B cell (primary cell): ENCODE data around the gene HMGCL. TPM values are rescaled to one million over a fixed set of nuclear protein-coding genes. Genes with fewer than 3 reads are reported as not detected.

Source experiments
- ATAC-seq: fragments of 200-7000 bp; cut with Tn5 transposase; one replicate; pipeline ENCODE4 v1.10.0; 2021; ENCODE audit warnings: low read depth, mild to moderate bottlenecking, moderate number of reproducible peaks, moderate library complexity
- CTCF ChIA-PET: fragments of 350-600 bp; sonication (Branson Sonifier 250); formaldehyde crosslinking; loops from one replicate; lab custom pipeline; 2021; ENCODE audit warnings: antibody characterized with exemption, inconsistent platforms; lab: Charles Lee
- POLR2A ChIA-PET: fragments of 350-600 bp; sonication (Branson Sonifier 250); formaldehyde crosslinking; loops from one replicate; lab custom pipeline; 2021; ENCODE audit warnings: antibody characterized with exemption; lab: Charles Lee
- DNase-seq: peaks from one replicate; pipeline ENCODE4 v3.0.0; 2013
- H2AFZ ChIP-seq: 2 replicates; pipeline ENCODE4 v1.6.1; 2012; ENCODE audit warnings: mild to moderate bottlenecking, low read depth, low read length; ENCODE audit not compliant: insufficient read depth, poor library complexity, severe bottlenecking
- H3K27ac ChIP-seq, 2 donors: 1 replicate in 1 of 2; 2 replicates in 1 of 2; pipeline ENCODE4 v1.5.1; 2012 to 2013; ENCODE audit warnings: low read length in 2 of 2, mild to moderate bottlenecking in 2 of 2, moderate library complexity in 1 of 2
- H3K27me3 ChIP-seq, 4 experiments: fragments of 200-600 bp in 1 of 4; sonication (generic) in 1 of 4; replicated peaks in 1 of 4; 1 replicate in 2 of 4; 2 replicates in 2 of 4; pipeline versions ENCODE4 v1.6.1 to v1.7.0; 2013 to 2016; ENCODE audit warnings: low read length in 3 of 4, mild to moderate bottlenecking in 2 of 4, mixed read lengths in 1 of 4, moderate library complexity in 1 of 4; ENCODE audit not compliant: insufficient read depth in 4 of 4, control insufficient read depth in 3 of 4; ENCODE audit errors: control extremely low read depth in 1 of 4
- H3K36me3 ChIP-seq, 2 experiments: replicated peaks in 1 of 2; 1 replicate in 1 of 2; 2 replicates in 1 of 2; pipeline versions ENCODE4 v1.6.1 to v1.7.1; 2013; ENCODE audit warnings: low read length in 1 of 2; ENCODE audit not compliant: insufficient read depth in 2 of 2, control insufficient read depth in 1 of 2; ENCODE audit errors: control extremely low read depth in 1 of 2, extremely low read depth in 1 of 2
- H3K4me1 ChIP-seq, 2 donors: fragments of 200-600 bp in 1 of 2; sonication (generic) in 1 of 2; 1 replicate in 1 of 2; 2 replicates in 1 of 2; pipeline versions ENCODE4 v1.5.1 to v1.6.1; 2013 to 2017; ENCODE audit warnings: low read length in 2 of 2; ENCODE audit not compliant: control insufficient read depth in 2 of 2, insufficient read depth in 2 of 2
- H3K4me2 ChIP-seq: replicated peaks from 2 replicates; pipeline ENCODE3; 2012; ENCODE audit warnings: mild to moderate bottlenecking, low read depth, low read length; ENCODE audit not compliant: poor library complexity, severe bottlenecking
- H3K4me3 ChIP-seq, 5 experiments: fragments of 200-600 bp in 1 of 5; sonication (generic) in 1 of 5; 1 replicate in 3 of 5; 2 replicates in 2 of 5; pipeline versions ENCODE4 v1.5.1 to v1.7.0; 2011 to 2016; ENCODE audit warnings: low read length in 4 of 5, mild to moderate bottlenecking in 4 of 5, low read depth in 2 of 5, control low read depth in 1 of 5, moderate library complexity in 1 of 5; ENCODE audit not compliant: insufficient read depth in 1 of 5; ENCODE audit errors: control extremely low read depth in 1 of 5, extremely low read depth in 1 of 5
- H3K79me2 ChIP-seq: fragments of 200-600 bp; sonication (generic); one replicate; pipeline ENCODE4 v1.6.0; 2016; ENCODE audit warnings: low read length; ENCODE audit not compliant: control insufficient read depth, insufficient read depth
- H3K9ac ChIP-seq: fragments of 200-600 bp; sonication (generic); 2 replicates; pipeline ENCODE4 v1.6.1; 2017; ENCODE audit warnings: mild to moderate bottlenecking, low read length, moderate library complexity
- H3K9me3 ChIP-seq, 3 donors: one replicate each; pipeline versions ENCODE4 v1.6.1 to v1.7.1; 2013; ENCODE audit warnings: low read length in 2 of 3; ENCODE audit not compliant: control insufficient read depth in 2 of 3, insufficient read depth in 1 of 3; ENCODE audit errors: control extremely low read depth in 1 of 3
- H4K20me1 ChIP-seq: 2 replicates; pipeline ENCODE4 v1.6.0; 2012; ENCODE audit warnings: mild to moderate bottlenecking, low read length; ENCODE audit not compliant: insufficient read depth, control insufficient read depth, poor library complexity, severe bottlenecking
- H3K27ac Mint-ChIP-seq: one replicate; pipeline ENCODE4 v1.8.0; 2021; ENCODE audit warnings: mixed read lengths
- H3K27me3 Mint-ChIP-seq: one replicate; pipeline ENCODE4 v1.8.0; 2021; ENCODE audit warnings: mixed read lengths
- H3K4me1 Mint-ChIP-seq: one replicate; pipeline ENCODE4 v1.8.0; 2021; ENCODE audit warnings: mixed read lengths
- H3K4me3 Mint-ChIP-seq: one replicate; pipeline ENCODE4 v1.8.0; 2021; ENCODE audit warnings: mixed read lengths
- H3K9me3 Mint-ChIP-seq: one replicate; pipeline ENCODE4 v1.8.0; 2022; ENCODE audit warnings: mixed read lengths; ENCODE audit not compliant: insufficient read depth
- CTCF ChIP-seq: fragments of 200-600 bp; IDR thresholded peaks from one replicate; pipeline ENCODE4 v1.8.0; 2022; ENCODE audit warnings: antibody characterized with exemption, mild to moderate bottlenecking
- EZH2 ChIP-seq: IDR thresholded peaks from 2 replicates; pipeline ENCODE4 v1.6.1; 2012; ENCODE audit warnings: borderline replicate concordance, low read depth, mild to moderate bottlenecking, moderate library complexity, low read length; ENCODE audit not compliant: insufficient read depth, poor library complexity, severe bottlenecking
- WGBS: methylation state at CpG from one replicate; pipeline ENCODE4 v1.1.5; 2013; ENCODE audit warnings: missing lambda C conversion rate; ENCODE audit not compliant: insufficient coverage; 5-methylcytosine and 5-hydroxymethylcytosine counted together
- intact Hi-C: fragments of 100-400 bp; cut with micrococcal nuclease; formaldehyde crosslinking; loops from one replicate; pipeline ENCODE4 v1.10.0; 2022
- polyA plus RNA-seq: library from polyadenylated mRNA; depleted of rRNA; stranded (reverse); fragments of >200 nt; gene quantifications from 2 replicates; pipeline ENCODE4 v1.2.3, GENCODE V29; 2012
- total RNA-seq, 2 donors: library from RNA; stranded (reverse); fragments of 120-200 nt in 1 of 2; gene quantifications; 1 replicate in 1 of 2; 2 replicates in 1 of 2; pipeline versions ENCODE4 v1.2.3 to v1.2.4, GENCODE V29; 2013 to 2022

The HMGCL gene
- total and polyA plus RNA-seq, 2 donors (not counting 1 experiment from before 2014, with no cell fraction given) = 18.5 to 35.9 TPM

DNA sequence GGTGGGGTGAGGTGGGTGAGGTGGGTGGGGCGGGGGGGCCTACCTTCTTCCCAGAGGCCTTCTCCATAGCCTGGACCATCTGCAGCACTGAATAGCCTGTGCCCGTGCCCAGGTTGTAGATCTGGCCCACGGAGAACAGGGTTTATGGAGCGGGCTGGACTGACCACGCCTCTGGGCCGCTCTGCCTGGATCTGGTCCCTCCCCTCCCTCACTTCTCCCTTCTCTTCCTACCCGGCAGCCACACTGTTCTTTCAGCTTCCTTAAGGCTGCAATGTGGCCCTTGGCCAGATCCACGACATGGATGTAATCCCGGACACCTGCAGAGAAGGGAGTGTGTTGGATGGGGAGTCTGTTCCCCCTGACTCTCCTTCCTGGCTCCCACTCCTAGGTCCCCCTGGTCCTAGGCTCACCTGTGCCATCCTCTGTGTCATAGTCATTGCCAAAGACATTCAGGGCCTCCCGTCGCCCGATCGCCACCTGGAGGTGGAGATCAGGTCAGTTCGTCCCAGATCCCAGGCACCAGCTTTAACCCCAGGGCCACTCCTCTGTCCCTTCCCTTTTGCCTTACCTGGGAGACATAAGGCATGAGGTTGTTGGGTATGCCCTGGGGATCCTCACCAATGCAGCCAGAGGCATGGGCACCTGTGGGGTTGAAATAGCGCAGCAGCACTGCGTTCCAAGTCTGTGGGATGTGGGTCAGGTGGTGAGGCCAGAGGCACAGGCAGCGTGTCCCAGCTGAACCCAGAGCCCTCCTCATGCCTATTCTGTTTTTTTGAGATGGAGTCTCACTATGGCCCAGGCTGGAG is 28.6 kb downstream of the HMGCL start:
- H3K27ac ChIP-seq = no peak overlapping the region
- H3K79me2 ChIP-seq = peaks cover 6% of the 10 kb centered on the region
- H4K20me1 ChIP-seq = no peaks in the 10 kb centered on the region
- H3K4me1 ChIP-seq = peaks cover 17 to 27% of the 10 kb centered on the region in 2 donors
- Mint-ChIP-seq H3K9me3 (no peaks in the 10 kb centered on the region), H3K4me3 (no peak overlapping the region), H3K4me1 (peaks cover 20% of the 10 kb centered on the region), H3K27me3 (no peaks in the 10 kb centered on the region), H3K27ac (no peak overlapping the region)
- ChIA-PET POLR2A (interaction anchor here (0.6 kb wide), 1 partner anchor 52 kb away, joined by 5 read pairs; no protein-coding TSS in a partner anchor), CTCF (interaction anchor here (1.4 to 3.3 kb wide), 2 partner anchors 13 to 25 kb away, joined by 3 to 28 read pairs; no protein-coding TSS in a partner anchor)
- H3K9ac ChIP-seq = no peak overlapping the region
- no peaks in the 10 kb centered on the region for H3K27me3 ChIP-seq
- no peak overlapping the region for H3K4me2 ChIP-seq
- DNase-seq = no peak
- H3K4me3 ChIP-seq = no peak overlapping the region
- peaks cover 0 to 3% (median 0%) of the 10 kb centered on the region in 3 donors for H3K9me3 ChIP-seq
- TF ChIP-seq EZH2 (no peak), CTCF (no peak)
- H2AFZ ChIP-seq = no peak overlapping the region
- intact Hi-C loops = no loop called here
- 95% methylated on average over 12 of the region's 17 CpGs for WGBS
- no peak for ATAC-seq
- H3K36me3 ChIP-seq = peaks cover 0 to 21% of the 10 kb centered on the region in 2 experiments
